Osteocyte (in vitro differentiated cells): ENCODE results near the gene PLD3. TPM values are rescaled to one million over a fixed set of nuclear protein-coding genes. Genes with fewer than 3 reads are reported as not detected.
"Not testable (repeated sequence)": the region's sequence is repeated elsewhere in the genome, so short reads cannot be mapped to it uniquely, and the experiment has no call there.

Experiments used
- DNase-seq: peaks from one replicate; pipeline ENCODE4 v3.0.0; 2021; ENCODE audit warnings: mixed read lengths; ENCODE audit not compliant: unreplicated experiment; ENCODE audit errors: extremely low spot score
- H3K27ac Mint-ChIP-seq: one replicate; pipeline ENCODE4 v1.8.0; 2021; ENCODE audit warnings: mild to moderate bottlenecking, mixed read lengths; ENCODE audit not compliant: unreplicated experiment
- H3K27me3 Mint-ChIP-seq: one replicate; pipeline ENCODE4 v1.8.0; 2021; ENCODE audit warnings: mixed read lengths; ENCODE audit not compliant: unreplicated experiment
- H3K36me3 Mint-ChIP-seq: one replicate; pipeline ENCODE4 v1.8.0; 2021; ENCODE audit warnings: mixed read lengths; ENCODE audit not compliant: unreplicated experiment
- H3K4me1 Mint-ChIP-seq: one replicate; pipeline ENCODE4 v1.8.0; 2021; ENCODE audit warnings: mixed read lengths; ENCODE audit not compliant: unreplicated experiment
- H3K4me3 Mint-ChIP-seq: one replicate; pipeline ENCODE4 v1.8.0; 2021; ENCODE audit warnings: mild to moderate bottlenecking, moderate library complexity, mixed read lengths; ENCODE audit not compliant: unreplicated experiment
- H3K9me3 Mint-ChIP-seq: one replicate; pipeline ENCODE4 v1.8.0; 2021; ENCODE audit warnings: mixed read lengths; ENCODE audit not compliant: unreplicated experiment
- CTCF ChIP-seq: fragments of 200-600 bp; sonication (generic); IDR thresholded peaks from 2 replicates; pipeline ENCODE4 v1.5.0; 2021; ENCODE audit warnings: antibody characterized with exemption, mild to moderate bottlenecking, moderate library complexity
- total RNA-seq: library from RNA; stranded (reverse); gene quantifications from 2 replicates; pipeline ENCODE4 v1.2.1, GENCODE V29; 2021

Gene PLD3
- total RNA-seq, 1 donor from 2014 or later, result 499 TPM

- DNase-seq, result no peak
- no peaks in the 10 kb centered on the region for H3K27me3 Mint-ChIP-seq
- H3K36me3 Mint-ChIP-seq, result peaks cover 27% of the 10 kb centered on the region
- no peak for TF ChIP-seq CTCF
- no peaks in the 10 kb centered on the region for H3K4me1 Mint-ChIP-seq
- no peak overlapping the region for H3K27ac Mint-ChIP-seq
- H3K9me3 Mint-ChIP-seq, result no peaks in the 10 kb centered on the region
- H3K4me3 Mint-ChIP-seq, result no peak overlapping the region
Observed at GRCh38 chr19:40332669-40333068, 15.8 kb upstream of the PLD3 start.

- not testable (repeated sequence) for H3K4me1 Mint-ChIP-seq, H3K4me3 Mint-ChIP-seq, H3K9me3 Mint-ChIP-seq, H3K27ac Mint-ChIP-seq, H3K27me3 Mint-ChIP-seq, DNase-seq
- peaks cover 24% of the 10 kb centered on the region for H3K36me3 Mint-ChIP-seq
Observed at GRCh38 chr19:40333083-40333482, 15.4 kb upstream of the PLD3 start.

- H3K27me3 Mint-ChIP-seq, result no peaks in the 10 kb centered on the region
- no peak overlapping the region for H3K27ac Mint-ChIP-seq
- no peaks in the 10 kb centered on the region for H3K4me1 Mint-ChIP-seq
- H3K36me3 Mint-ChIP-seq, result peaks cover 22% of the 10 kb centered on the region
- DNase-seq, result no peak
- H3K4me3 Mint-ChIP-seq, result no peak overlapping the region
- TF ChIP-seq CTCF, result no peak
- no peaks in the 10 kb centered on the region for H3K9me3 Mint-ChIP-seq
Observed at GRCh38 chr19:40335101-40335500, 13.4 kb upstream of the PLD3 start.

GRCh38 chr19:40335855-40336600 is 12.5 kb upstream of the PLD3 start:
- Mint-ChIP-seq H3K27me3 (no peaks in the 10 kb centered on the region), H3K4me3 (no peak overlapping the region), H3K4me1 (no peaks in the 10 kb centered on the region), H3K27ac (no peak overlapping the region), H3K9me3 (no peaks in the 10 kb centered on the region), H3K36me3 (peaks cover 22% of the 10 kb centered on the region)
- DNase-seq, result no peak
- no peak for TF ChIP-seq CTCF

GRCh38 chr19:40336601-40336900 is 11.9 kb upstream of the PLD3 start:
- no peak for DNase-seq
- peaks cover 17% of the 10 kb centered on the region for H3K36me3 Mint-ChIP-seq
- TF ChIP-seq CTCF, result no peak
- no peaks in the 10 kb centered on the region for H3K9me3 Mint-ChIP-seq
- H3K27me3 Mint-ChIP-seq, result no peaks in the 10 kb centered on the region
- H3K4me3 Mint-ChIP-seq, result no peak overlapping the region
- peaks cover 3% of the 10 kb centered on the region for H3K4me1 Mint-ChIP-seq
- no peak overlapping the region for H3K27ac Mint-ChIP-seq

- peaks cover 17% of the 10 kb centered on the region for H3K36me3 Mint-ChIP-seq
- no peak for TF ChIP-seq CTCF
- no peak overlapping the region for H3K27ac Mint-ChIP-seq
- no peaks in the 10 kb centered on the region for H3K27me3 Mint-ChIP-seq
- no peaks in the 10 kb centered on the region for H3K9me3 Mint-ChIP-seq
- no peak overlapping the region for H3K4me3 Mint-ChIP-seq
- DNase-seq, result no peak
- H3K4me1 Mint-ChIP-seq, result peaks cover 8% of the 10 kb centered on the region
Observed at GRCh38 chr19:40337107-40337506, 11.4 kb upstream of the PLD3 start.
